Measurements from ENCODE around the gene FICD. TPM values are rescaled to one million over a fixed set of nuclear protein-coding genes. Genes with fewer than 3 reads are reported as not detected.
"Not testable (repeated sequence)": the region's sequence is repeated elsewhere in the genome, so short reads cannot be mapped to it uniquely, and the experiment has no call there.

FICD gene
- total RNA-seq, 1 donor from 2014 or later = 3.6 TPM

DNA sequence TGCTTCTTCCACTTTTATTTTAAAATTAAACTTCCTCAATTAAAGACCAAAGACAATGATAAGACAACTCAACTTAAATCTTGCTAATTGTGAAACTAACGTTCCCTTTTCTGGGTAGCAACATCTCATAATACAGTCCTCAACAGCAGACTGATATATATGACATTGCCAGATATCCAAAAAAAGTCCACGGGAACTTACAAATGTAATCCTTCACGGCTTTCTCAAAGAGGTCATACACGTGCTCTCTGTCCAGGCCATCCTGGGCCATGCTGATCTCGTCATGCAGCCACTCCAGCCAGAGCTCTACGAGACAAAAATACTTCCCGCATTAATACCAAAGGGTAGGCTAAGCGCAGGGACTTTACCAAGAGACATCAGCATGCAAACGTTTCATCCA lies 32.6 kb downstream of the FICD start:
- H3K4me3 Mint-ChIP-seq = no peak overlapping the region
- no peak for DNase-seq (ENCODE audit: low spot score in 2 of 2, unreplicated experiment in 2 of 2)
- H3K27me3 Mint-ChIP-seq (ENCODE audit: low read depth) = no peaks in the 10 kb centered on the region
- H3K4me1 Mint-ChIP-seq = peaks cover 7% of the 10 kb centered on the region
- no peak overlapping the region for H3K27ac Mint-ChIP-seq
- TF ChIP-seq, protein P1, sequence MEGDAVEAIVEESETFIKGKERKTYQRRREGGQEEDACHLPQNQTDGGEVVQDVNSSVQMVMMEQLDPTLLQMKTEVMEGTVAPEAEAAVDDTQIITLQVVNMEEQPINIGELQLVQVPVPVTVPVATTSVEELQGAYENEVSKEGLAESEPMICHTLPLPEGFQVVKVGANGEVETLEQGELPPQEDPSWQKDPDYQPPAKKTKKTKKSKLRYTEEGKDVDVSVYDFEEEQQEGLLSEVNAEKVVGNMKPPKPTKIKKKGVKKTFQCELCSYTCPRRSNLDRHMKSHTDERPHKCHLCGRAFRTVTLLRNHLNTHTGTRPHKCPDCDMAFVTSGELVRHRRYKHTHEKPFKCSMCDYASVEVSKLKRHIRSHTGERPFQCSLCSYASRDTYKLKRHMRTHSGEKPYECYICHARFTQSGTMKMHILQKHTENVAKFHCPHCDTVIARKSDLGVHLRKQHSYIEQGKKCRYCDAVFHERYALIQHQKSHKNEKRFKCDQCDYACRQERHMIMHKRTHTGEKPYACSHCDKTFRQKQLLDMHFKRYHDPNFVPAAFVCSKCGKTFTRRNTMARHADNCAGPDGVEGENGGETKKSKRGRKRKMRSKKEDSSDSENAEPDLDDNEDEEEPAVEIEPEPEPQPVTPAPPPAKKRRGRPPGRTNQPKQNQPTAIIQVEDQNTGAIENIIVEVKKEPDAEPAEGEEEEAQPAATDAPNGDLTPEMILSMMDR (IDR thresholded peaks at IDR 0.05; ENCODE audit: unreplicated experiment) = no peak
- H3K9me3 Mint-ChIP-seq = no peaks in the 10 kb centered on the region
- H3K36me3 Mint-ChIP-seq = peaks cover 25% of the 10 kb centered on the region

DNA sequence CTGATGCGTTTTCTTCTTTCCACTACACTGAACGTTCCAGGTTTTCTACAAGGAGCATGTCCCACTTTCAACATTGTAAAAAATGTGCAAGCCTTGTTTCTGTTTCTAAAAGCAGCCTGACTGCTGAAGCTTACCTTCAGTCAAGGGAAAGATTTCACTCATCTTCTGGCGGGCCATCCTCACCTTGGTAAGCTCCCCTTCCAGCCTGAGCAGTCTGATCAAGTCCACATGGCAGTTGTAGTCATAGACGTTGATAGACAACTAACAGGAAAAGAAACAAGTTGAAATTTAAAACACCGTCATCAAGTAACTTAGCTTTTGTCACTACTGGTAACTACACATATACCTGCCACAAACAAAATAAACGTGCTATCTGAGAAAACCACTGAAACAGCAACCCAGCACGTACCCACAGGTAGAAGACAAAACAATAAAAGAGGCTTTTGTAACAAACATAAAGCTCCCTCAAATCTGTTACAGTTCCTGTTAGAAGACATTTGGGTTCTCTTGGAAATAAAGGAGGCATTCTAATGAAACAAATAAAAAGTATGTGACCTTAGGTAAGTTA lies 34.0 kb downstream of the FICD start:
- no peaks in the 10 kb centered on the region for H3K27me3 Mint-ChIP-seq (ENCODE audit: low read depth)
- no peak overlapping the region for H3K27ac Mint-ChIP-seq
- H3K4me3 Mint-ChIP-seq = no peak overlapping the region
- TF ChIP-seq, protein P1 (IDR thresholded peaks at IDR 0.05; ENCODE audit: unreplicated experiment) = no peak
- DNase-seq (ENCODE audit: low spot score in 2 of 2, unreplicated experiment in 2 of 2) = no peak
- peaks cover 7% of the 10 kb centered on the region for H3K4me1 Mint-ChIP-seq
- H3K9me3 Mint-ChIP-seq = no peaks in the 10 kb centered on the region
- peaks cover 20% of the 10 kb centered on the region for H3K36me3 Mint-ChIP-seq

DNA sequence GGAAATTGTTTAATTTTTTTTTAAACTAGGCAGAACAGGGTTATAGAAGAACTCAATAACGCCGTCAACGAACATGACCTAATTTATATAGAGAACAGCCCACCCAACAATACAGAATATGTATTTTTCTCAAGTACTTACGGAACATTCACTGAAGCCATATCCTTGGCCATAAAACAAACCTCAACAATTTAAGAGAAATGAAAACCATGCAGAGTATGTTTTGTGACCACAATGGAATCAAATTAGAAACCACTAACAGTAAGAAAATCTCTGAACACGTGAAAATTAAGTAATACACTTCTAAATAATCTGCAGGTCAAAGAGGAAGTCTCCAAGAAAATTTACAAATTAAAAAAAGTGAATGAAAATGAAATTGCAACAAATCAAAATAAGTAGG lies 36.5 kb downstream of the FICD start:
- Mint-ChIP-seq H3K9me3 (no peaks in the 10 kb centered on the region), H3K4me1 (peaks cover 9% of the 10 kb centered on the region), H3K4me3 (no peak overlapping the region), H3K27ac (peak overlapping the region; percentile 13), H3K36me3 (peaks cover 10% of the 10 kb centered on the region), H3K27me3 (ENCODE audit: low read depth) (no peaks in the 10 kb centered on the region)
- TF ChIP-seq, protein P1 (IDR thresholded peaks at IDR 0.05; ENCODE audit: unreplicated experiment) = no peak
- DNase-seq (ENCODE audit: low spot score in 2 of 2, unreplicated experiment in 2 of 2) = no peak

DNA sequence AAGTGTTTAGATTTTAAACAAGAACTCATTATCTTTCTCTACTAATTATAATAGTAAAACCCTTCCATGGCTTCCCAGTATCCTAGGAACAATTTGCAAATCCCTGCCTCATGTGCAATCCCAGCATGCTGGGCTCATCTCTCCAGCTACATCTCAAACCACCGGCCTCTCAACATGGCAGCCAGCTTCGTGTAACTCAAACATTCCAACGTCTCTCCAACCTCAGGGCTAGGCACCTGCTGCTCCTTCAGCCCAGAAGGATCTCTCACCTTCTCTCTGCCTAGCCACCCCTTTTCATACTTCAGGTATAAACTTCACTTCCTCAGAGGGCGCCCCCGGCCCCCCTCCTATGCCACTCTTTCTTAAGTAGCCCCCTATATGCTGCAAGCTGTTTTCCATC lies 38.7 kb downstream of the FICD start:
- TF ChIP-seq, protein P1 (IDR thresholded peaks at IDR 0.05; ENCODE audit: unreplicated experiment) = no peak
- H3K4me3 Mint-ChIP-seq = no peak overlapping the region
- no peak for DNase-seq (ENCODE audit: low spot score in 2 of 2, unreplicated experiment in 2 of 2)
- H3K27ac Mint-ChIP-seq = no peak overlapping the region
- no peaks in the 10 kb centered on the region for H3K27me3 Mint-ChIP-seq (ENCODE audit: low read depth)
- no peaks in the 10 kb centered on the region for H3K36me3 Mint-ChIP-seq
- H3K9me3 Mint-ChIP-seq = no peaks in the 10 kb centered on the region
- H3K4me1 Mint-ChIP-seq = peaks cover 17% of the 10 kb centered on the region

DNA sequence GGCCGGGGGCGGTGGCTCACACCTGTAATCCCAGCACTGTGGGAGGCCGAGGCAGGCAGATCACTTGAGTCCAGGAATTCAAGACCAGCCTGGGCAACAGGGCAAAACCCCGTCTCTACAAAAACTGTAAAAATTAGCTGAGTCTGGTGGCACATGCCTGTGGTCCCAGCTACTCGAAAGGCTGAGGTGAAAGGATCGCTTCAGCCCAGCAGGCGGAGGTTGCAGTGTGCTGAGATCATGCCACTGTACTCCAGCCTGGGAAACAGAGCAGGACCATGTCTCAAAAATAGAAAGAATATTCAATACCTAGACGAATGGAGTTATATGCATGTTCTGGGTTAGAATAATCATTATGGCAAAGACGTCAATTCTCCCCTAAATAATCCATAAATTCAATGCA lies 40.3 kb downstream of the FICD start:
- not testable (repeated sequence) for H3K27ac Mint-ChIP-seq; H3K4me3 Mint-ChIP-seq; DNase-seq (ENCODE audit: low spot score in 2 of 2, unreplicated experiment in 2 of 2); H3K27me3 Mint-ChIP-seq (ENCODE audit: low read depth); H3K36me3 Mint-ChIP-seq; H3K9me3 Mint-ChIP-seq
- H3K4me1 Mint-ChIP-seq = peaks cover 30% of the 10 kb centered on the region

DNA sequence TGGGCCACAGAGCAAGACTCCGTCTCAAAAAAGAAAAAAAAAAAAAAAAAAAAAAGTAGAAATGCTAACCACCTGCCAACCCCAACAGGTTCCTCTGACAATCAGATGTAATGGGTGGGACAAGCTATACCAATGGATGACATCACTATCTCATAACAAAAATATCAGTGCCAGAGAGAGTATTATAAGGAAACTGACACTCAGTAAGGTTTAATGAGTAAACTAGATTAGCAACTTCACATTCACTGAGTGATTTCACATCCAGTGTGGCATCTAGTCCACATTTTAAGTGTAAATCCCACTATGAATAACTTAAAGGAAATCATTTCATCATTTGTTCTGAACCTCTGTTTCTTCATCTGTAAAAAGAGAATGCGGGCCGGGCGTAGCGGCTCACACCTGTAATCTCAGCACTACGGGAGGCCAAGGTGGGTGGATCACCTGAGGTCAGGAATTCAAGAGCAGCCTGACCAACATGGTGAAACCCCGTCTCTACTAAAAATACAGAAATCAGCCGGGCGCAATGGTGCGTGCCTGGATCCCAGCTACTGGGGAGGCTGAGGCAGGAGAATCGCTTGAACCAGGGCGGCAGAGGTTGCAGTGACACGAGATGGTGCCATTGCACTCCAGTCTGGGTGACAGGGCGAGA lies 44.1 kb downstream of the FICD start:
- Mint-ChIP-seq H3K27me3 (ENCODE audit: low read depth) (no peaks in the 10 kb centered on the region), H3K4me1 (peaks cover 40% of the 10 kb centered on the region), H3K4me3 (peak overlapping the region; percentile 100), H3K27ac (no peak overlapping the region), H3K36me3 (no peaks in the 10 kb centered on the region), H3K9me3 (no peaks in the 10 kb centered on the region)
- DNase-seq (ENCODE audit: low spot score in 2 of 2, unreplicated experiment in 2 of 2) = no peak
- TF ChIP-seq, protein P1 (IDR thresholded peaks at IDR 0.05; ENCODE audit: unreplicated experiment) = no peak

Measured in mesothelial cell of epicardium (in vitro differentiated cells).